ENCODE data around the gene CFP. TPM values are rescaled to one million over a fixed set of nuclear protein-coding genes. Genes with fewer than 3 reads are reported as not detected.

The CFP gene
- total and polyA plus RNA-seq, 2 of the 13 experiments (the other 11 are each of a cell fraction or from before 2014, with no cell fraction given), result 0.01 TPM; not detected in 1

- TF ChIP-seq MAZ (IDR thresholded peaks at IDR 0.05; ENCODE audit: borderline replicate concordance, low read depth, low read length), result no peak
- TF ChIP-seq MAZ (CRISPR knock-in tag; IDR thresholded peaks at IDR 0.05; ENCODE audit: low read depth), result peak; percentile 32; the same call in 1 of the 2 replicates
- TF ChIP-seq GABPA (IDR thresholded peaks at IDR 0.05; ENCODE audit: low read depth, low read length), result peak; percentile 11; the same call in 1 of the 2 replicates
- peak; percentile 70 for TF ChIP-seq GABPA (CRISPR knock-in tag; IDR thresholded peaks at IDR 0.05; ENCODE audit: low read depth)
- peak; percentile 85; the same call in 1 of the 2 replicates for TF ChIP-seq ZNF350 (CRISPR knock-in tag; IDR thresholded peaks at IDR 0.05; ENCODE audit: borderline replicate concordance, low read depth)
- TF ChIP-seq BHLHE40 (IDR thresholded peaks at IDR 0.05; ENCODE audit: low read length), result no peak
- no peak for TF ChIP-seq RFX5 (IDR thresholded peaks at IDR 0.05; ENCODE audit: low read depth, low read length)
- no peak for TF ChIP-seq ZNF333 (CRISPR knock-in tag; IDR thresholded peaks at IDR 0.05; ENCODE audit: borderline replicate concordance)
- TF ChIP-seq ZNF576 (CRISPR knock-in tag; IDR thresholded peaks at IDR 0.05), result no peak
- TF ChIP-seq HINFP (CRISPR knock-in tag; IDR thresholded peaks at IDR 0.05; ENCODE audit: low read depth), result no peak
- TF ChIP-seq SIN3B (IDR thresholded peaks at IDR 0.05; ENCODE audit: low read length), result 0 out of 2 replicates have a peak, but pooled peaks have one; percentile 26
- no peak for TF ChIP-seq ZFP36L1 (CRISPR knock-in tag; IDR thresholded peaks at IDR 0.05)
- TF ChIP-seq ZNF775 (CRISPR knock-in tag; IDR thresholded peaks at IDR 0.05; ENCODE audit: borderline replicate concordance), result peak; percentile 48; the same call in 1 of the 2 replicates
- TF ChIP-seq KLF12 (CRISPR knock-in tag; IDR thresholded peaks at IDR 0.05; ENCODE audit: borderline replicate concordance), result 0 out of 2 replicates have a peak, but pooled peaks have one; percentile 36
- no peak for TF ChIP-seq ZNF143 (CRISPR knock-in tag; IDR thresholded peaks at IDR 0.05)
- no peak for TF ChIP-seq ZC3H4 (CRISPR knock-in tag; IDR thresholded peaks at IDR 0.05; ENCODE audit: borderline replicate concordance)
- no peak for TF ChIP-seq AHDC1 (CRISPR knock-in tag; IDR thresholded peaks at IDR 0.05; ENCODE audit: borderline replicate concordance)
- TF ChIP-seq CHD2 (IDR thresholded peaks at IDR 0.05; ENCODE audit: low read depth, low read length), result peak; percentile 83
- TF ChIP-seq MTF2 (CRISPR knock-in tag; IDR thresholded peaks at IDR 0.05; ENCODE audit: borderline replicate concordance), result no peak
- TF ChIP-seq ZNF556 (CRISPR knock-in tag; IDR thresholded peaks at IDR 0.05; ENCODE audit: borderline replicate concordance), result no peak
- TF ChIP-seq TBP (CRISPR knock-in tag; IDR thresholded peaks at IDR 0.05), result no peak
- 0 out of 2 replicates have a peak, but pooled peaks have one; percentile 40 for TF ChIP-seq ZNF235 (CRISPR knock-in tag; IDR thresholded peaks at IDR 0.05; ENCODE audit: borderline replicate concordance)
- TF ChIP-seq ADNP (CRISPR knock-in tag; IDR thresholded peaks at IDR 0.05), result no peak
Observed at GRCh38 chrX:47658684-47659420, 29.1 kb upstream of the CFP start, which contains the start of gene UXT (continued).

Data from HepG2 (cell line).